HFFc6 (cell line): ENCODE data around the gene RIPK4. TPM values are rescaled to one million over a fixed set of nuclear protein-coding genes. Genes with fewer than 3 reads are reported as not detected.

ENCODE experiments used
- DNase-seq: peaks from one replicate; pipeline ENCODE4 v3.0.0-alpha.2; 2018
- H3K27ac Mint-ChIP-seq: 2 replicates; pipeline ENCODE4 v1.8.0; 2020; ENCODE audit warnings: mild to moderate bottlenecking, mixed read lengths
- H3K27me3 Mint-ChIP-seq: 2 replicates; pipeline ENCODE4 v1.8.0; 2021; ENCODE audit warnings: mild to moderate bottlenecking, moderate library complexity, mixed read lengths; ENCODE audit not compliant: insufficient read depth
- H3K36me3 Mint-ChIP-seq: 2 replicates; pipeline ENCODE4 v1.8.0; 2021; ENCODE audit warnings: low read depth, mixed read lengths
- H3K4me1 Mint-ChIP-seq: 2 replicates; pipeline ENCODE4 v1.8.0; 2020; ENCODE audit warnings: low read depth, mixed read lengths
- H3K4me3 Mint-ChIP-seq: 2 replicates; pipeline ENCODE4 v1.8.0; 2020; ENCODE audit warnings: mild to moderate bottlenecking, moderate library complexity, mixed read lengths
- H3K9me3 Mint-ChIP-seq: 2 replicates; pipeline ENCODE4 v1.8.0; 2020; ENCODE audit warnings: mild to moderate bottlenecking, mixed read lengths
- CTCF ChIP-seq: fragments of 200-600 bp; sonication (generic); IDR thresholded peaks from 2 replicates; pipeline ENCODE4 v1.5.0; 2021; ENCODE audit warnings: antibody characterized with exemption, mild to moderate bottlenecking
- total RNA-seq, 6 experiments: library from RNA; stranded (reverse); fragmentation: NEBNext Ultra II Directional; extraction: Animal tissue kit (Norgen Biotek cat#: 25700); gene quantifications; 2 replicates in 1 of 6; 3 replicates in 5 of 6; pipeline ENCODE4 v1.2.3, GENCODE V29; 2021

The RIPK4 gene
- total RNA-seq, 6 experiments from 2014 or later = 0.05 to 0.12 (median 0.07) TPM; not detected in 2

- Mint-ChIP-seq H3K36me3 (no peaks in the 10 kb centered on the region; the same call in 1 of the 2 replicates), H3K4me3 (no peak overlapping the region), H3K27me3 (peaks cover 14% of the 10 kb centered on the region), H3K4me1 (peaks cover 50% of the 10 kb centered on the region), H3K9me3 (no peaks in the 10 kb centered on the region), H3K27ac (no peak overlapping the region; the same call in 1 of the 2 replicates)
- TF ChIP-seq CTCF = no peak
- DNase-seq = peak; percentile 47
These were observed 16.8 kb upstream of the RIPK4 start for GRCh38 chr21:41783476-41784180.

- Mint-ChIP-seq H3K36me3 (no peaks in the 10 kb centered on the region; the same call in 1 of the 2 replicates), H3K4me3 (no peak overlapping the region), H3K27ac (no peak overlapping the region), H3K9me3 (no peaks in the 10 kb centered on the region), H3K27me3 (peaks cover 8% of the 10 kb centered on the region), H3K4me1 (peaks cover 40% of the 10 kb centered on the region)
- DNase-seq = no peak
- TF ChIP-seq CTCF = no peak
These were observed 14.2 kb upstream of the RIPK4 start for GRCh38 chr21:41781050-41781410.

- no peak overlapping the region for H3K4me3 Mint-ChIP-seq
- no peak overlapping the region for H3K27ac Mint-ChIP-seq
- H3K36me3 Mint-ChIP-seq = no peaks in the 10 kb centered on the region; the same call in 1 of the 2 replicates
- H3K9me3 Mint-ChIP-seq = no peaks in the 10 kb centered on the region
- H3K27me3 Mint-ChIP-seq = peaks cover 8% of the 10 kb centered on the region
- TF ChIP-seq CTCF = no peak
- DNase-seq = no peak
- peaks cover 34% of the 10 kb centered on the region for H3K4me1 Mint-ChIP-seq
These were observed 13.6 kb upstream of the RIPK4 start for GRCh38 chr21:41780337-41781049.

- TF ChIP-seq CTCF = no peak
- Mint-ChIP-seq H3K27me3 (peaks cover 11% of the 10 kb centered on the region), H3K36me3 (no peaks in the 10 kb centered on the region; the same call in 1 of the 2 replicates), H3K9me3 (no peaks in the 10 kb centered on the region), H3K4me1 (peaks cover 29% of the 10 kb centered on the region), H3K4me3 (no peak overlapping the region; the same call in 1 of the 2 replicates), H3K27ac (no peak overlapping the region)
- DNase-seq = no peak
These were observed 12.8 kb upstream of the RIPK4 start for GRCh38 chr21:41779659-41780058.

GRCh38 chr21:41778930-41779600, 12.2 kb upstream of the RIPK4 start:
- TF ChIP-seq CTCF = no peak
- Mint-ChIP-seq H3K36me3 (no peaks in the 10 kb centered on the region; the same call in 1 of the 2 replicates), H3K9me3 (no peaks in the 10 kb centered on the region), H3K27me3 (peaks cover 11% of the 10 kb centered on the region), H3K4me3 (no peak overlapping the region; the same call in 1 of the 2 replicates), H3K4me1 (peaks cover 23% of the 10 kb centered on the region), H3K27ac (no peak overlapping the region)
- no peak for DNase-seq
